Transverse colon (tissue), 4 donors: Measurements from ENCODE around the gene CDC42BPG. TPM values are rescaled to one million over a fixed set of nuclear protein-coding genes. Genes with fewer than 3 reads are reported as not detected.
A peak's percentile ranks its signal among the peaks of the same experiment; 100 is the strongest.

ENCODE experiments used
- DNase-seq: peaks from one replicate; pipeline ENCODE4 v3.0.0-alpha.2; 2019
- H3K27ac ChIP-seq, 4 donors: fragments of 200-600 bp; sonication (generic); 2 replicates each; pipeline ENCODE4 v1.5.1; 2016 to 2018; ENCODE audit warnings: inconsistent platforms in 4 of 4
- H3K27me3 ChIP-seq: fragments of 200-600 bp; sonication (generic); 2 replicates; pipeline ENCODE4 v1.5.1; 2017; ENCODE audit warnings: inconsistent platforms
- H3K36me3 ChIP-seq, 4 donors: fragments of 200-600 bp; sonication (generic); 2 replicates each; pipeline ENCODE4 v1.5.1; 2017 to 2019; ENCODE audit warnings: inconsistent platforms in 4 of 4
- H3K4me1 ChIP-seq, 4 donors: fragments of 200-600 bp; sonication (generic); 2 replicates each; pipeline ENCODE4 v1.5.1; 2017 to 2020; ENCODE audit warnings: inconsistent platforms in 4 of 4
- H3K4me3 ChIP-seq, 4 donors: fragments of 200-600 bp; sonication (generic); 1 replicate in 1 of 4; 2 replicates in 3 of 4; pipeline versions ENCODE4 v1.5.1 to v1.6.1; 2017 to 2019; ENCODE audit warnings: inconsistent platforms in 4 of 4
- H3K9me3 ChIP-seq, 2 donors: fragments of 200-600 bp; sonication (generic); 2 replicates each; pipeline ENCODE4 v1.5.1; 2017 to 2019; ENCODE audit warnings: inconsistent platforms in 2 of 2
- EP300 ChIP-seq: sonication (generic); formaldehyde crosslinking; IDR thresholded peaks from one replicate; pipeline ENCODE4 v1.6.1; 2017; ENCODE audit warnings: antibody characterized with exemption, low read depth
- POLR2A ChIP-seq: fragments of 450-650 bp; IDR thresholded peaks from one replicate; pipeline ENCODE4 v1.6.1; 2016; ENCODE audit warnings: antibody characterized with exemption, mild to moderate bottlenecking, moderate library complexity
- POLR2AphosphoS5 ChIP-seq, 3 donors: sonication (generic); formaldehyde crosslinking; IDR thresholded peaks; one replicate each; pipeline ENCODE4 v1.6.1; 2016; ENCODE audit warnings: antibody characterized with exemption in 3 of 3
- WGBS, 2 donors: methylation state at CpG; one replicate each; pipeline ENCODE4 v1.1.5; 2018; ENCODE audit warnings: low coverage in 1 of 2; 5-methylcytosine and 5-hydroxymethylcytosine counted together
- in situ Hi-C, 4 donors: fragments of 200-750 bp; cut with MboI; loops; one replicate each; pipeline versions ENCODE4 v1.15.0 to v1.15.1; 2017; ENCODE audit warnings: low sequenced_read_pairs in 3 of 4, low pct_ligation_motif_present in 1 of 4, low pct_unique_long_range_greater_than_20kb in 1 of 4
- intact Hi-C: fragments of 100-400 bp; cut with DNase I; formaldehyde crosslinking; loops from one replicate; pipeline ENCODE4 v1.15.1; 2023; ENCODE audit warnings: low total_unique reads
- total RNA-seq, 4 donors: library from RNA; depleted of rRNA; stranded (reverse); fragments of >200 nt; gene quantifications; one replicate each; pipeline ENCODE4 v1.1.0, GENCODE V29; 2016
- TF ChIP-seq, protein P1 (sequence below), 5 experiments: fragments of 200-600 bp in 3 of 5; fragments of 450-650 bp in 2 of 5; sonication (generic) in 3 of 5; IDR thresholded peaks; 1 replicate in 2 of 5; 2 replicates in 3 of 5; pipeline ENCODE4 v1.5.1; 2016 to 2017; ENCODE audit warnings: antibody characterized with exemption in 5 of 5, inconsistent platforms in 3 of 5, mild to moderate bottlenecking in 2 of 5, moderate library complexity in 1 of 5

CDC42BPG gene
- total RNA-seq, 4 donors from 2014 or later, result 32.6 to 82.3 (median 46.9) TPM

DNA sequence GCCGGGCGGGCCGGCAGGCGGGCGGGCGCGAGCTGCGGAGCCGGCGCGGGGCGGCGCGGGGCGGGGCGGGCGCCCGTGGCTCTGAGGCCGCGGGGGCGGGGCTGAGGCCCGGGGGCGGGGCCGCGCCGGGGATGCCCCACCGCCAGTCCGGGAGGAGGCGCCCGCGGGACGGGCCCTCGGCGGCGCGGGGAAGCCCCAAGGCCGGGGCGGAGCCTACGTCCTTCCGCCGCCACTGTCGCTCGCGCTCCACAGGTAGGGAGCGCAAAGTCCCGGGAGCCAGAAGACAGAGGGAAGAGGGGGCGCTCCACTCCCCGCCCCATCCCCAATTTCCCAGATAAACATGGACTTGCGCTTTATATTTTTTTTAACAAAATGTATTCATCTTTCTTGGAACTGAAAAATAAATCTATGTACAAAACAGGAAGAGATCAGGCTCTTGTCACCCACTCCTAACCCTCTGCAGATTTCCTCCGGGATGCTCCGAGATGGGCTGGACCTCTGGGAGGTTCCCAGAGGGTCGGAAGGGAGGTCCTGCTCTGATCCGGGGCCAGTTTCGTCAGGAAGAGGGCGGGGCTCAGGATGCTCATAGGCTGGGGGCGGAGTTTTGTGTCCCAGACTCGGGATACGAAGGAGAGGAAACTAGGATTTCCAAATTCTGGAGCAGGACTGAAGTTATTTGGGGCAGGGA lies 41.2 kb downstream of the CDC42BPG start, which contains the start of gene MAP4K2:
Gene MAP4K2 (minus strand): TSS at position 57 of the 688 bp plus-strand sequence. CDS start 65 bp downstream, outside the sequence.
- no peaks in the 10 kb centered on the region for H3K36me3 ChIP-seq
- intact Hi-C loops, result no loop called here

DNA sequence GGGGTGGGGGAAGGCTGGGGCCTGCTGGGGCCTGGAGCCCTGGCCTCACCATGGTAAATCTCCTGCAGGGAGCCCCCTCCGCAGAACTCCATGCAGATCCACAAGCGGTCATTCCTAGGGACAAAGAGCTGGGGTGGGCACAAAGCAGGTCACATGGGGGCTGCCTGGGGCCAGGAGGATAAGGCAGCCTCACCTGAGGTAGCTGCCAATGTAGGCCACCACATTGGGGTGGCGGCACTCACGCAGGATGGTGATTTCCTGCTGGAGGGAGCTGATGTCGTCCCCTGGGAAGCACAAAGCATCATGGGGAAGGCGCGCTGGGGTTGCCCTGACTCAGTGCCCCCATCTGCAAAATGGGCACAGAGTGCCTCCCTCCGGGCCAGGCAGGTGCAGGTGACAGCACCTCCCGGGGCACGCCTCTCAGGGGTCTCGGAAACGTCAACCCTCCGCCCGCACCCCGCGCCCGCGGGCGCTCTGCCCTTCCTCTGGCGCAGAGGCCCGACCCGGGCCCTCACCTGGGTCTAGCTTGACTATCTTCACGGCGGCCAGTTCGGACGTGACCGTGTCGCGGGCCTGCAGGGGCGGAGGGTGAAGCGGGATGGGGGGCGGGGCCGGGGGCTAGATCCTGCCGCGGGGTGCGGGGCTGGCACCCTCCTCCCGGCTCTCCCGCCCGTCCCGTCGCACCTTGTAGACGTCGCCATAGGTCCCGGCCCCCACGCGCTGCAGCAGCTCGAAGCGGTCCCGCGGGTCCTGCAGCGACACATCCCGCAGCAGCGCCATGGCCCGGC lies 41.9 kb downstream of the CDC42BPG start:
- intact Hi-C loops (no loop called here), in situ Hi-C loops (no loop called here)
- Histone ChIP-seq H3K9me3 (no peaks in the 10 kb centered on the region), H3K27me3 (no peaks in the 10 kb centered on the region), H3K27ac (peak overlapping the region; percentile 64 to 92 (median 89)), H3K4me1 (peaks cover 10 to 33% (median 20%) of the 10 kb centered on the region in 4 donors), H3K36me3 (no peaks in the 10 kb centered on the region), H3K4me3 (peak overlapping the region; percentile 53 to 87 (median 62))
- DNase-seq, result peak; percentile 32
- 8% methylated on average over 18 of the region's 54 CpGs; no CpG with 5 or more reads in 1 of the 2 donors for WGBS, 2 donors
- no peak for TF ChIP-seq EP300
- TF ChIP-seq, protein P1, sequence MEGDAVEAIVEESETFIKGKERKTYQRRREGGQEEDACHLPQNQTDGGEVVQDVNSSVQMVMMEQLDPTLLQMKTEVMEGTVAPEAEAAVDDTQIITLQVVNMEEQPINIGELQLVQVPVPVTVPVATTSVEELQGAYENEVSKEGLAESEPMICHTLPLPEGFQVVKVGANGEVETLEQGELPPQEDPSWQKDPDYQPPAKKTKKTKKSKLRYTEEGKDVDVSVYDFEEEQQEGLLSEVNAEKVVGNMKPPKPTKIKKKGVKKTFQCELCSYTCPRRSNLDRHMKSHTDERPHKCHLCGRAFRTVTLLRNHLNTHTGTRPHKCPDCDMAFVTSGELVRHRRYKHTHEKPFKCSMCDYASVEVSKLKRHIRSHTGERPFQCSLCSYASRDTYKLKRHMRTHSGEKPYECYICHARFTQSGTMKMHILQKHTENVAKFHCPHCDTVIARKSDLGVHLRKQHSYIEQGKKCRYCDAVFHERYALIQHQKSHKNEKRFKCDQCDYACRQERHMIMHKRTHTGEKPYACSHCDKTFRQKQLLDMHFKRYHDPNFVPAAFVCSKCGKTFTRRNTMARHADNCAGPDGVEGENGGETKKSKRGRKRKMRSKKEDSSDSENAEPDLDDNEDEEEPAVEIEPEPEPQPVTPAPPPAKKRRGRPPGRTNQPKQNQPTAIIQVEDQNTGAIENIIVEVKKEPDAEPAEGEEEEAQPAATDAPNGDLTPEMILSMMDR (IDR thresholded peaks at IDR 0.05), result no peak
- no peak for TF ChIP-seq POLR2AphosphoS5 (IDR thresholded peaks at IDR 0.05)
- no peak for TF ChIP-seq POLR2A

More for the DNA sequence above, 41.2 kb downstream of the CDC42BPG start, which contains the start of gene MAP4K2:
- Histone ChIP-seq H3K9me3 (no peaks in the 10 kb centered on the region), H3K27ac (peak within 1 kb of the TSS; percentile 87 to 93 (median 90)), H3K27me3 (no peaks in the 10 kb centered on the region), H3K4me3 (peak within 1 kb of the TSS; percentile 53 to 87 (median 62)), H3K4me1 (peaks cover 10 to 29% (median 20%) of the 10 kb centered on the region in 4 donors)
- peak; percentile 93 for DNase-seq
- WGBS, 2 donors, result 0% methylated on average over 1 to 39 of the region's 58 CpGs
- in situ Hi-C loops, result no loop called here
- peak in 2 of 3 donors; percentile 30 to 42 for TF ChIP-seq POLR2AphosphoS5 (IDR thresholded peaks at IDR 0.05)
- no peak for TF ChIP-seq EP300
- peak; percentile 21 for TF ChIP-seq POLR2A
- TF ChIP-seq, protein P1 (IDR thresholded peaks at IDR 0.05), result peak in 3 of 5 experiments; percentile 12 to 30 (median 18)

GRCh38 chr11:64801561-64802369 lies 42.7 kb downstream of the CDC42BPG start:
- peak overlapping the region; percentile 64 to 92 (median 89) for H3K27ac ChIP-seq
- no peaks in the 10 kb centered on the region for H3K36me3 ChIP-seq
- peaks cover 10 to 33% (median 20%) of the 10 kb centered on the region in 4 donors for H3K4me1 ChIP-seq
- TF ChIP-seq POLR2A (no peak), POLR2AphosphoS5 (IDR thresholded peaks at IDR 0.05) (no peak), EP300 (no peak)
- TF ChIP-seq, protein P1 (IDR thresholded peaks at IDR 0.05), result no peak
- no peak for DNase-seq
- H3K9me3 ChIP-seq, result no peaks in the 10 kb centered on the region
- peak overlapping the region in 2 of 4 donors; percentile 56 to 68 for H3K4me3 ChIP-seq
- WGBS, 2 donors, result 56% methylated on average over 13 of the region's 13 CpGs; no CpG with 5 or more reads in 1 of the 2 donors
- intact Hi-C loops (no loop called here), in situ Hi-C loops (no loop called here)
- H3K27me3 ChIP-seq, result no peaks in the 10 kb centered on the region
